HCT116 (cell line): ENCODE results near the gene ICAM2. TPM values are rescaled to one million over a fixed set of nuclear protein-coding genes. Genes with fewer than 3 reads are reported as not detected.

Experiments
- ATAC-seq: fragments of 200-7000 bp; cut with Tn5 transposase; 2 replicates; pipeline ENCODE4 v1.9.1; 2020; ENCODE audit warnings: mild to moderate bottlenecking, moderate library complexity
- BruUV-seq: library from RNA; stranded (reverse); fragments of 400-500 nt; replicated peaks from 2 replicates; lab custom pipeline; 2021; lab: Mats Ljungman, UMichigan
- CTCF ChIA-PET: fragments of 300-600 bp; sonication (Branson Sonifier 250); formaldehyde crosslinking; loops from one replicate; lab custom pipeline; 2021; ENCODE audit warnings: antibody characterized with exemption; lab: Charles Lee
- POLR2A ChIA-PET: fragments of 300-600, 350-600 bp; sonication (Branson Sonifier 250); formaldehyde crosslinking; loops from one replicate; lab custom pipeline; 2021; ENCODE audit warnings: antibody characterized with exemption; lab: Charles Lee
- RAD21 ChIA-PET, 2 experiments: fragments of 300-600 bp; sonication (Branson Sonifier 250); formaldehyde crosslinking; loops; one replicate each; lab custom pipeline; 2023; ENCODE audit warnings: low total read pairs in 2 of 2; ENCODE audit not compliant: uncharacterized antibody in 2 of 2, unreplicated experiment in 2 of 2, low non-redundant PET in 1 of 2; lab: Charles Lee
- DNase-seq: peaks from one replicate; pipeline ENCODE4 v3.0.0-alpha.2; 2010; ENCODE audit warnings: low read depth, low spot score
- H2AFZ ChIP-seq: fragments of 200-600 bp; shearing (Covaris generic), sonication (generic); 2 replicates; pipeline ENCODE4 v1.6.1; 2017; ENCODE audit warnings: low read depth, mixed run types, mixed read lengths, antibody characterized with exemption, low read length; ENCODE audit not compliant: poor library complexity, severe bottlenecking
- H3K27ac ChIP-seq: 2 replicates; pipeline ENCODE4 v1.5.1; 2012; ENCODE audit warnings: low read depth, low read length
- H3K27me3 ChIP-seq: fragments of 200-600 bp; sonication (generic); 2 replicates; pipeline ENCODE4 v1.6.1; 2016; ENCODE audit warnings: mixed run types, low read length, mixed read lengths; ENCODE audit not compliant: insufficient read depth
- H3K36me3 ChIP-seq, 2 experiments: fragments of 200-500 bp in 1 of 2; fragments of 200-600 bp in 1 of 2; sonication (Bioruptor generic) in 1 of 2; sonication (generic) in 1 of 2; 2 replicates each; pipeline versions ENCODE4 v1.5.1 to v1.6.1; 2014 to 2016; ENCODE audit warnings: low read length in 2 of 2, inconsistent platforms in 1 of 2, mixed read lengths in 1 of 2, mixed run types in 1 of 2; ENCODE audit not compliant: insufficient read depth in 2 of 2, control insufficient read depth in 1 of 2
- H3K4me1 ChIP-seq, 2 experiments: fragments of 200-600 bp in 1 of 2; sonication (generic) in 1 of 2; 2 replicates each; pipeline versions ENCODE4 v1.5.1 to v1.6.1; 2012 to 2017; ENCODE audit warnings: low read length in 2 of 2, inconsistent platforms in 1 of 2, mild to moderate bottlenecking in 1 of 2, mixed read lengths in 1 of 2, mixed run types in 1 of 2, moderate library complexity in 1 of 2; ENCODE audit not compliant: insufficient read depth in 2 of 2, control insufficient read depth in 1 of 2
- H3K4me2 ChIP-seq: fragments of 200-600 bp; sonication (generic); 2 replicates; pipeline ENCODE4 v1.6.1; 2017; ENCODE audit warnings: mixed run types, low read length, mixed read lengths
- H3K4me3 ChIP-seq, 2 experiments: fragments of 200-600 bp in 1 of 2; sonication (generic) in 1 of 2; replicated peaks in 1 of 2; 2 replicates each; pipeline ENCODE4 v1.5.1; 2011 to 2016; ENCODE audit warnings: low read length in 2 of 2, control low read depth in 1 of 2, low read depth in 1 of 2, mild to moderate bottlenecking in 1 of 2, mixed read lengths in 1 of 2, mixed run types in 1 of 2
- H3K79me2 ChIP-seq: fragments of 200-600 bp; sonication (generic); 2 replicates; pipeline ENCODE4 v1.6.1; 2017; ENCODE audit warnings: mild to moderate bottlenecking, mixed run types, low read length, moderate library complexity, mixed read lengths; ENCODE audit not compliant: insufficient read depth
- H3K9ac ChIP-seq: fragments of 200-600 bp; sonication (generic); 2 replicates; pipeline ENCODE4 v1.6.1; 2016; ENCODE audit warnings: low read length, mixed read lengths
- H3K9me2 ChIP-seq: fragments of 200-600 bp; sonication (generic), shearing (Covaris generic); 2 replicates; pipeline ENCODE4 v1.6.1; 2017; ENCODE audit warnings: mixed run types, mild to moderate bottlenecking, moderate library complexity; ENCODE audit not compliant: insufficient read depth
- H3K9me3 ChIP-seq, 2 experiments: fragments of 200-500 bp in 1 of 2; fragments of 200-600 bp in 1 of 2; sonication (Bioruptor generic) in 1 of 2; sonication (generic) in 1 of 2; 2 replicates each; pipeline ENCODE4 v1.6.1; 2014 to 2017; ENCODE audit warnings: low read length in 2 of 2, mixed read lengths in 2 of 2, inconsistent platforms in 1 of 2, low read depth in 1 of 2, mild to moderate bottlenecking in 1 of 2, mixed run types in 1 of 2, moderate library complexity in 1 of 2; ENCODE audit not compliant: control insufficient read depth in 1 of 2, insufficient read depth in 1 of 2
- H4K20me1 ChIP-seq: fragments of 200-600 bp; sonication (generic), shearing (Covaris generic); 2 replicates; pipeline ENCODE4 v1.6.1; 2017; ENCODE audit warnings: mixed run types, mild to moderate bottlenecking, moderate library complexity; ENCODE audit not compliant: insufficient read depth
- CBX3 ChIP-seq: IDR thresholded peaks from 2 replicates; pipeline ENCODE4 v1.6.1; 2012; ENCODE audit warnings: low read depth
- CEBPB ChIP-seq: IDR thresholded peaks from 2 replicates; pipeline ENCODE4 v1.6.1; 2012; ENCODE audit warnings: low read depth
- ELF1 ChIP-seq: IDR thresholded peaks from 2 replicates; pipeline ENCODE4 v1.6.1; 2012; ENCODE audit warnings: low read depth, borderline replicate concordance
- FOSL1 ChIP-seq: IDR thresholded peaks from 2 replicates; pipeline ENCODE4 v1.6.1; 2012; ENCODE audit warnings: low read depth
- RAD21 ChIP-seq: IDR thresholded peaks from 2 replicates; pipeline ENCODE4 v1.6.1; 2012; ENCODE audit warnings: low read depth, mild to moderate bottlenecking
- REST ChIP-seq: IDR thresholded peaks from 2 replicates; pipeline ENCODE4 v1.6.1; 2012; ENCODE audit warnings: low read depth
- SIN3A ChIP-seq: IDR thresholded peaks from 2 replicates; pipeline ENCODE4 v1.6.1; 2012; ENCODE audit warnings: low read depth
- SP1 ChIP-seq: IDR thresholded peaks from 2 replicates; pipeline ENCODE4 v1.6.1; 2012; ENCODE audit warnings: low read depth
- TCF7L2 ChIP-seq: IDR thresholded peaks from 2 replicates; pipeline ENCODE4 v1.7.0; 2011; ENCODE audit warnings: borderline replicate concordance, inconsistent platforms; ENCODE audit not compliant: insufficient read depth, insufficient read length; ENCODE audit errors: extremely low read depth
- YY1 ChIP-seq: IDR thresholded peaks from 2 replicates; pipeline ENCODE4 v1.6.1; 2011; ENCODE audit warnings: low read length, low read depth, moderate library complexity, mild to moderate bottlenecking; ENCODE audit not compliant: insufficient replicate concordance; ENCODE audit errors: extremely low read depth
- ZNF274 ChIP-seq: fragments of 200-500 bp; sonication (Bioruptor generic); IDR thresholded peaks from 2 replicates; pipeline ENCODE4 v1.6.1; 2014; ENCODE audit warnings: mild to moderate bottlenecking, low read depth, low read length, inconsistent platforms
- intact Hi-C: fragments of 100-400 bp; cut with micrococcal nuclease; formaldehyde crosslinking; loops from 2 replicates; pipeline ENCODE4 v1.10.0; 2022
- total RNA-seq: library from RNA; stranded (reverse); gene quantifications from one replicate; pipeline ENCODE4 v1.2.1, GENCODE V29; 2021; ENCODE audit not compliant: unreplicated experiment
- TF ChIP-seq, protein P1 (sequence below), 3 experiments: fragments of 200-600 bp in 1 of 3; sonication (generic) in 1 of 3; IDR thresholded peaks in 2 of 3; conservative IDR thresholded peaks in 1 of 3; 2 replicates each; pipeline ENCODE4 v1.5.1; 2012 to 2017; ENCODE audit warnings: low read depth in 2 of 3, low read length in 2 of 3, antibody characterized with exemption in 1 of 3, borderline replicate concordance in 1 of 3, control low read depth in 1 of 3, mild to moderate bottlenecking in 1 of 3, mixed read lengths in 1 of 3, mixed run types in 1 of 3, moderate library complexity in 1 of 3; ENCODE audit not compliant: insufficient read depth in 1 of 3
- TF ChIP-seq, protein P2 (sequence below): IDR thresholded peaks from 2 replicates; pipeline ENCODE4 v1.6.1; 2012
- TF ChIP-seq, protein P3 (sequence below): IDR thresholded peaks from 2 replicates; pipeline ENCODE4 v1.6.1; 2012

ICAM2 gene
- total RNA-seq, 1 experiment from 2014 or later, result 0.61 TPM

GRCh38 chr17:64003526-64004121 lies 16.8 kb downstream of the ICAM2 start:
- Histone ChIP-seq H3K9ac (no peak overlapping the region), H3K4me1 (peaks cover 14 to 29% of the 10 kb centered on the region in 2 experiments), H3K4me2 (no peak overlapping the region), H3K36me3 (no peaks in the 10 kb centered on the region), H4K20me1 (no peaks in the 10 kb centered on the region), H3K27me3 (no peaks in the 10 kb centered on the region), H3K9me3 (no peaks in the 10 kb centered on the region), H3K79me2 (no peaks in the 10 kb centered on the region)
- intact Hi-C loops, result no loop called here
- ChIA-PET POLR2A (no interaction called here), RAD21 (no interaction called here), CTCF (no interaction called here)
- no peak for ATAC-seq
- no TSS peak for BruUV-seq
- TF ChIP-seq ZNF274, result no peak
- TF ChIP-seq, protein P1, sequence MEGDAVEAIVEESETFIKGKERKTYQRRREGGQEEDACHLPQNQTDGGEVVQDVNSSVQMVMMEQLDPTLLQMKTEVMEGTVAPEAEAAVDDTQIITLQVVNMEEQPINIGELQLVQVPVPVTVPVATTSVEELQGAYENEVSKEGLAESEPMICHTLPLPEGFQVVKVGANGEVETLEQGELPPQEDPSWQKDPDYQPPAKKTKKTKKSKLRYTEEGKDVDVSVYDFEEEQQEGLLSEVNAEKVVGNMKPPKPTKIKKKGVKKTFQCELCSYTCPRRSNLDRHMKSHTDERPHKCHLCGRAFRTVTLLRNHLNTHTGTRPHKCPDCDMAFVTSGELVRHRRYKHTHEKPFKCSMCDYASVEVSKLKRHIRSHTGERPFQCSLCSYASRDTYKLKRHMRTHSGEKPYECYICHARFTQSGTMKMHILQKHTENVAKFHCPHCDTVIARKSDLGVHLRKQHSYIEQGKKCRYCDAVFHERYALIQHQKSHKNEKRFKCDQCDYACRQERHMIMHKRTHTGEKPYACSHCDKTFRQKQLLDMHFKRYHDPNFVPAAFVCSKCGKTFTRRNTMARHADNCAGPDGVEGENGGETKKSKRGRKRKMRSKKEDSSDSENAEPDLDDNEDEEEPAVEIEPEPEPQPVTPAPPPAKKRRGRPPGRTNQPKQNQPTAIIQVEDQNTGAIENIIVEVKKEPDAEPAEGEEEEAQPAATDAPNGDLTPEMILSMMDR (IDR thresholded peaks at IDR 0.05 in 2 of 3, conservative IDR thresholded peaks at IDR 0.05 in 1 of 3; ENCODE audit: borderline replicate concordance in 1 of 3, insufficient read depth in 1 of 3, low read depth in 2 of 3, low read length in 2 of 3), result no peak
- TF ChIP-seq YY1, result no peak
- no peak for TF ChIP-seq SP1
- TF ChIP-seq, protein P2, sequence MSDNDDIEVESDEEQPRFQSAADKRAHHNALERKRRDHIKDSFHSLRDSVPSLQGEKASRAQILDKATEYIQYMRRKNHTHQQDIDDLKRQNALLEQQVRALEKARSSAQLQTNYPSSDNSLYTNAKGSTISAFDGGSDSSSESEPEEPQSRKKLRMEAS, result no peak
- no peak for TF ChIP-seq CBX3
- no peak for TF ChIP-seq SIN3A
- no peak for TF ChIP-seq CEBPB
- no peak for TF ChIP-seq FOSL1
- no peak for TF ChIP-seq RAD21
- TF ChIP-seq, protein P3, sequence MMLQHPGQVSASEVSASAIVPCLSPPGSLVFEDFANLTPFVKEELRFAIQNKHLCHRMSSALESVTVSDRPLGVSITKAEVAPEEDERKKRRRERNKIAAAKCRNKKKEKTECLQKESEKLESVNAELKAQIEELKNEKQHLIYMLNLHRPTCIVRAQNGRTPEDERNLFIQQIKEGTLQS, result no peak
- no peak for TF ChIP-seq ELF1
- TF ChIP-seq TCF7L2, result no peak
- TF ChIP-seq REST, result no peak
- TF ChIP-seq, all 23 proteins: peak for 0
- Histone ChIP-seq H3K27ac (no peak overlapping the region), H2AFZ (no peak overlapping the region), H3K9me2 (no peaks in the 10 kb centered on the region), H3K4me3 (no peak overlapping the region)
- DNase-seq, result no peak
